Endodermal cell (in vitro differentiated cells): ENCODE results near the gene SEMA5A. TPM values are rescaled to one million over a fixed set of nuclear protein-coding genes. Genes with fewer than 3 reads are reported as not detected.
A peak's percentile ranks its signal among the peaks of the same experiment; 100 is the strongest.

Source experiments
- DNase-seq: peaks from one replicate; pipeline ENCODE4 v3.0.0-alpha.2; 2017
- H3K27ac ChIP-seq: 2 replicates; pipeline ENCODE4 v1.5.1; 2013; ENCODE audit warnings: mild to moderate bottlenecking, low read depth, low read length, moderate library complexity
- H3K27me3 ChIP-seq: 2 replicates; pipeline ENCODE4 v1.6.1; 2013; ENCODE audit warnings: mild to moderate bottlenecking, low read length, moderate library complexity; ENCODE audit not compliant: insufficient read depth, control insufficient read depth, poor library complexity, severe bottlenecking
- H3K36me3 ChIP-seq: 2 replicates; pipeline ENCODE4 v1.7.0; 2013; ENCODE audit warnings: mild to moderate bottlenecking, low read length, moderate library complexity; ENCODE audit not compliant: control insufficient read depth, insufficient read depth
- H3K4me1 ChIP-seq: one replicate; pipeline ENCODE4 v1.7.0; 2013; ENCODE audit warnings: low read length; ENCODE audit not compliant: control insufficient read depth, insufficient read depth
- H3K4me3 ChIP-seq: 2 replicates; pipeline ENCODE4 v1.5.1; 2013; ENCODE audit warnings: mild to moderate bottlenecking, low read length, moderate library complexity
- H3K9ac ChIP-seq: 2 replicates; pipeline ENCODE4 v1.6.1; 2013; ENCODE audit warnings: mild to moderate bottlenecking, low read length, moderate library complexity; ENCODE audit not compliant: poor library complexity, severe bottlenecking; ENCODE audit errors: extremely low read depth
- H3K9me3 ChIP-seq: 2 replicates; pipeline ENCODE4 v1.6.1; 2013; ENCODE audit warnings: mild to moderate bottlenecking, low read length, moderate library complexity; ENCODE audit not compliant: control insufficient read depth
- H3K27ac Mint-ChIP-seq: 2 replicates; pipeline ENCODE4 v1.8.0; 2020; ENCODE audit warnings: mixed read lengths
- H3K27me3 Mint-ChIP-seq: 2 replicates; pipeline ENCODE4 v1.8.0; 2021; ENCODE audit warnings: mild to moderate bottlenecking, mixed read lengths; ENCODE audit not compliant: insufficient read depth
- H3K36me3 Mint-ChIP-seq: 2 replicates; pipeline ENCODE4 v1.8.0; 2020; ENCODE audit warnings: low read depth, mixed read lengths
- H3K4me1 Mint-ChIP-seq: 2 replicates; pipeline ENCODE4 v1.8.0; 2020; ENCODE audit warnings: mixed read lengths
- H3K4me3 Mint-ChIP-seq: 2 replicates; pipeline ENCODE4 v1.8.0; 2020; ENCODE audit warnings: mild to moderate bottlenecking, moderate library complexity, mixed read lengths
- H3K9me3 Mint-ChIP-seq: 2 replicates; pipeline ENCODE4 v1.8.0; 2020; ENCODE audit warnings: mild to moderate bottlenecking, mixed read lengths
- CTCF ChIP-seq: fragments of 200-600 bp; sonication (generic); conservative IDR thresholded peaks from 2 replicates; pipeline ENCODE4 v1.5.0; 2021; ENCODE audit warnings: antibody characterized with exemption, mild to moderate bottlenecking
- WGBS, 2 experiments: methylation state at CpG; one replicate each; pipeline versions ENCODE4 v1.1.5 to v1.1.7; 2013; ENCODE audit warnings: missing lambda C conversion rate in 2 of 2, mixed read lengths in 1 of 2; ENCODE audit not compliant: insufficient coverage in 1 of 2, insufficient read length in 1 of 2; 5-methylcytosine and 5-hydroxymethylcytosine counted together
- total RNA-seq, 2 donors: library from RNA; stranded (reverse); fragmentation: NEBNext Ultra II Directional in 1 of 2; extraction: Animal tissue kit (Norgen Biotek cat#: 25700) in 1 of 2; gene quantifications; 2 replicates in 1 of 2; 3 replicates in 1 of 2; pipeline ENCODE4 v1.2.1, GENCODE V29; 2021

Gene SEMA5A
- total RNA-seq, 2 donors from 2014 or later: 46.8 to 77.8 TPM

DNA sequence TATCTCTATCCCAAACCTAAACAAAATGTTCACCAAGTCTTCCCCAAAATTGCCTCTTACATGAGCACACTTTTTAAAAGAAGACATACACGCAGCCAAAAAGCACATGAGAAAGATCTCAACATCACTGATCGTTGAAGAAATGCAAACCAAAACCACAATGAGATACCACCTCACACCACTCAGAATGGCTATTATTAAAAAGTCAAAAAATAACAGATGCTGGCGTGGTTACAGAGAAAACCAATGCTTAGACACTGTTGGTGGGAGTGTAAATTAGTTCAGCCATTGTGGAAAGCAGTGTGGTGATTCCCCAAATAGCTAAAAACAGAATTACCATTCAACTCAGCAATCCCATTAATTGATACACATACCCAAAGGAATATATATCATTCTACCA is 83.8 kb downstream of the SEMA5A start:
- Mint-ChIP-seq H3K9me3 (peaks cover 13% of the 10 kb centered on the region), H3K27ac (no peak overlapping the region), H3K4me3 (no peak overlapping the region), H3K27me3 (no peaks in the 10 kb centered on the region), H3K4me1 (peaks cover 10% of the 10 kb centered on the region), H3K36me3 (peaks cover 10% of the 10 kb centered on the region)
- WGBS, 2 experiments: 93% methylated on average over 3 of the region's 3 CpGs; no CpG with 5 or more reads in 1 of the 2 experiments
- H3K9ac ChIP-seq: no peak overlapping the region
- TF ChIP-seq CTCF: no peak
- peaks cover 38% of the 10 kb centered on the region for H3K36me3 ChIP-seq
- no peak for DNase-seq
- no peak overlapping the region for H3K4me3 ChIP-seq
- no peak overlapping the region for H3K27ac ChIP-seq
- peaks cover 2% of the 10 kb centered on the region for H3K4me1 ChIP-seq
- peaks cover 16% of the 10 kb centered on the region for H3K9me3 ChIP-seq
- no peaks in the 10 kb centered on the region for H3K27me3 ChIP-seq

DNA sequence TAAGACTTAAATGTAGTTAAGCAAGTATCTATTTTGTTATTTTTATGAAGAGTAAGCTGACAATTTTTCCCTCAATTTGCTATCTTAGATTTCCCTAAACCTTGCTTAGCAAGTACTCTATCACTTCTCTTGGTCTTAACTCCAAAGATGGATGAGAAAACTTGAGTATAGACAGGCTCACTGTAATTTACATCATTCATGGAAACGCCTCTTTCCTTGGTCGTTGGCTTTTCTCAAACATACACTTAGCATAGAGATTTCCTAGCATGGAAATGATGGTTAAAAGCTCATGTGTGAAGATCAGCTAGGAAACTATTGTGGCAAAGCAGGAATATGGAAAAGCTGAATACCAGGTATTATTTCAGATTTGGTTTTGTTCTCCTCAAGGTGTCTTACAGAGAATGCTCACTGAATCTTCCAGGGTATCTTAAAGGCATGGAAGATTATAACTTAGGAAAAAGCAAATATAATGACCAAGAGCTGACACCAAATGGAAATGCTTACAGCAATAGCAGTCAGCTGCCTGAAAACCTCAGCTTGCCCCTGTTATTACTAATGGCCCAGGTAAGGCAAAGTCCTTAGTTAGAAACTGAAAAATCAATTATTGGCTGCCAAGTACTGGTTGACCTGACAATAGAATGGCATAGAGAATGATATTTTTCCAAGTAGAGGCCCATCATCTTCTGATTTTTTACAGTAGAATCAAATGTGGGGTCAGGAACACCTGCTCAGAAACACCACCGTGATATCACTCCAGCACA is 84.8 kb downstream of the SEMA5A start:
- Mint-ChIP-seq H3K27ac (no peak overlapping the region), H3K4me3 (no peak overlapping the region), H3K9me3 (peaks cover 13% of the 10 kb centered on the region), H3K36me3 (peaks cover 10% of the 10 kb centered on the region), H3K4me1 (peaks cover 18% of the 10 kb centered on the region), H3K27me3 (no peaks in the 10 kb centered on the region)
- Histone ChIP-seq H3K9me3 (peaks cover 16% of the 10 kb centered on the region), H3K27me3 (no peaks in the 10 kb centered on the region), H3K4me1 (peaks cover 5% of the 10 kb centered on the region), H3K27ac (no peak overlapping the region), H3K4me3 (no peak overlapping the region), H3K36me3 (peaks cover 38% of the 10 kb centered on the region), H3K9ac (no peak overlapping the region)
- WGBS, 2 experiments: 100% methylated on average over 2 to 3 of the region's 3 CpGs
- TF ChIP-seq CTCF: no peak
- no peak for DNase-seq

DNA sequence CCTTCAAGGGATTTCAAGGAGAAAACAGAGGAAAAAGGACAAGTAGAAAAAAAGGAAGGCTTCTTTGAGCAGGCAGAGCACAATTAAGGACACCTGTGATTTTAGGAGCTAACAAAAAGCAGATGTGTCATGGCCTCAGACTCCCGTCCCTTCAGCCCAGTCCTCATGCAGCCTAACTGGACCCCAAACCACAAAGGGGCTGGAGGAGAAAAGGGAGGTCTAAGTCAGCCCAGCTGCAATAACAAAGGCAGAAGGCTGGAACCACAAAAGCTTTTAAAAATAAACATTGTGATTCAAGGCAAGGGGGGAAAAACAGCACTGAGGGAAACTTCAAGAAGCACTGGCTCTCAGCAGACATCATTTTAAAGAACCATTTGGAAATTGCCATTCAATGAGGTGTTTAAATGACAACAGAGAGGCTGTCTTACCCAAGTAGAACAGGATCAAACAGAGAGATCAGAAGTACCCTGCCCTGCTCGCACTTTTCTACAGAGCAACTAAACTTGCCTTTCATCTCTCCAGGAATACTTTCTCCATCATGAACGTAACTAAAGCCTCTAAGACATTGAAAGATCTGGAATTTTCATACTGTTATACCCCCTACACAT is 89.3 kb downstream of the SEMA5A start:
- Mint-ChIP-seq H3K27ac (peak overlapping the region; percentile 22), H3K4me3 (no peak overlapping the region), H3K4me1 (peaks cover 41% of the 10 kb centered on the region), H3K9me3 (peaks cover 18% of the 10 kb centered on the region), H3K36me3 (peaks cover 10% of the 10 kb centered on the region), H3K27me3 (peaks cover 1% of the 10 kb centered on the region)
- TF ChIP-seq CTCF: no peak
- Histone ChIP-seq H3K9ac (no peak overlapping the region), H3K9me3 (peaks cover 25% of the 10 kb centered on the region), H3K36me3 (peaks cover 27% of the 10 kb centered on the region), H3K27me3 (no peaks in the 10 kb centered on the region), H3K4me1 (peaks cover 10% of the 10 kb centered on the region), H3K4me3 (no peak overlapping the region), H3K27ac (peak overlapping the region; percentile 87)
- DNase-seq: no peak
- WGBS, 2 experiments: 74 to 78% methylated on average over 2 to 3 of the region's 3 CpGs
